B cell (primary cell): Measurements from ENCODE around the gene CREM.

Experiments
- EZH2 ChIP-seq: IDR thresholded peaks from 2 replicates; pipeline ENCODE4 v1.6.1; 2012; ENCODE audit warnings: borderline replicate concordance, low read depth, mild to moderate bottlenecking, moderate library complexity, low read length; ENCODE audit not compliant: insufficient read depth, poor library complexity, severe bottlenecking
- TF ChIP-seq, protein P1 (sequence below): fragments of 200-600 bp; IDR thresholded peaks from one replicate; pipeline ENCODE4 v1.8.0; 2022; ENCODE audit warnings: antibody characterized with exemption, mild to moderate bottlenecking

DNA sequence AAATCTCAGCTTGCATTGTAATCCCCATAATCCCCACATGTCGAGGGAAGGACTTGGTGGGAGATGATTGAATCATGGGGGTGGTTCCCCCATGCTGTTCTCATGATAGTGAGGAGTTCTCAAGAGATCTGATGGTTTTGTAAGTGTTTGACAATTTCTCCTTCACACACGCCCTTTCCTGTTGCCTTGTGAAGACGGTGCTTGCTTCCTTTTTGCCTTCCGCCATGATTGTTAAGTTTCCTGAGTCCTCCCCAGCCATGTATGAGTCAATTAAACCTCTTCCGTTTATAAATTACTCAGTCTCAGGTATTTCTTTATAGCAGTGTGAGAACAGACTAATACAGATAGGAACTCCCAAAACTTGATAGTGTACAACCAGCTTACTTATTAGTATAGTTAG is 98.6 kb downstream of the CREM start:
- TF ChIP-seq, protein P1, sequence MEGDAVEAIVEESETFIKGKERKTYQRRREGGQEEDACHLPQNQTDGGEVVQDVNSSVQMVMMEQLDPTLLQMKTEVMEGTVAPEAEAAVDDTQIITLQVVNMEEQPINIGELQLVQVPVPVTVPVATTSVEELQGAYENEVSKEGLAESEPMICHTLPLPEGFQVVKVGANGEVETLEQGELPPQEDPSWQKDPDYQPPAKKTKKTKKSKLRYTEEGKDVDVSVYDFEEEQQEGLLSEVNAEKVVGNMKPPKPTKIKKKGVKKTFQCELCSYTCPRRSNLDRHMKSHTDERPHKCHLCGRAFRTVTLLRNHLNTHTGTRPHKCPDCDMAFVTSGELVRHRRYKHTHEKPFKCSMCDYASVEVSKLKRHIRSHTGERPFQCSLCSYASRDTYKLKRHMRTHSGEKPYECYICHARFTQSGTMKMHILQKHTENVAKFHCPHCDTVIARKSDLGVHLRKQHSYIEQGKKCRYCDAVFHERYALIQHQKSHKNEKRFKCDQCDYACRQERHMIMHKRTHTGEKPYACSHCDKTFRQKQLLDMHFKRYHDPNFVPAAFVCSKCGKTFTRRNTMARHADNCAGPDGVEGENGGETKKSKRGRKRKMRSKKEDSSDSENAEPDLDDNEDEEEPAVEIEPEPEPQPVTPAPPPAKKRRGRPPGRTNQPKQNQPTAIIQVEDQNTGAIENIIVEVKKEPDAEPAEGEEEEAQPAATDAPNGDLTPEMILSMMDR, result no peak
- TF ChIP-seq EZH2, result no peak
